Heart left ventricle (tissue), 16 donors: ENCODE data around the gene MYO10. TPM values are rescaled to one million over a fixed set of nuclear protein-coding genes. Genes with fewer than 3 reads are reported as not detected.
"Not testable (repeated sequence)": the region's sequence is repeated elsewhere in the genome, so short reads cannot be mapped to it uniquely, and the experiment has no call there.

ENCODE experiments used
- ATAC-seq, 4 donors: fragments of 200-7000 bp; cut with Tn5 transposase; one replicate each; pipeline ENCODE4 v1.9.1; 2020 to 2022; ENCODE audit warnings: moderate library complexity in 4 of 4, mild to moderate bottlenecking in 3 of 4, moderate number of reproducible peaks in 1 of 4
- DNase-seq, 5 donors: peaks; one replicate each; pipeline ENCODE4 v3.0.0-alpha.2; 2020
- H3K27ac ChIP-seq, 12 donors: fragments of 200-600 bp; sonication (generic) in 4 of 12; one replicate each; pipeline versions ENCODE4 v1.5.0 to v1.8.0; 2016 to 2022; ENCODE audit warnings: mild to moderate bottlenecking in 2 of 12
- H3K27me3 ChIP-seq, 9 donors: fragments of 200-600 bp; sonication (generic) in 2 of 9; one replicate each; pipeline versions ENCODE4 v1.5.1 to v1.8.0; 2016 to 2022; ENCODE audit warnings: mild to moderate bottlenecking in 3 of 9
- H3K36me3 ChIP-seq, 9 donors: fragments of 200-600 bp; sonication (generic) in 2 of 9; one replicate each; pipeline versions ENCODE4 v1.5.0 to v1.8.0; 2018 to 2022; ENCODE audit warnings: mild to moderate bottlenecking in 2 of 9
- H3K4me1 ChIP-seq, 12 donors: fragments of 200-600 bp; sonication (generic) in 4 of 12; one replicate each; pipeline versions ENCODE4 v1.5.0 to v1.8.0; 2016 to 2022; ENCODE audit warnings: mild to moderate bottlenecking in 3 of 12
- H3K4me3 ChIP-seq, 12 donors: fragments of 200-600 bp; sonication (generic) in 4 of 12; one replicate each; pipeline versions ENCODE4 v1.5.0 to v1.8.0; 2017 to 2022; ENCODE audit warnings: mild to moderate bottlenecking in 9 of 12, moderate library complexity in 4 of 12
- H3K9me3 ChIP-seq, 12 donors: fragments of 200-600 bp; sonication (generic) in 4 of 12; one replicate each; pipeline versions ENCODE4 v1.5.0 to v1.8.0; 2016 to 2022; ENCODE audit warnings: mild to moderate bottlenecking in 1 of 12
- POLR2A ChIP-seq, 2 donors: fragments of 450-650 bp; IDR thresholded peaks; one replicate each; pipeline ENCODE4 v1.6.1; 2017; ENCODE audit warnings: antibody characterized with exemption in 2 of 2, mild to moderate bottlenecking in 2 of 2, moderate library complexity in 2 of 2
- WGBS, 4 donors: extraction: QIAGEN DNeasy Blood & Tissue Kit in 2 of 4; methylation state at CpG; one replicate each; pipeline versions ENCODE4 v1.1.5 to v1.1.7; 2013 to 2018; 5-methylcytosine and 5-hydroxymethylcytosine counted together
- intact Hi-C, 10 donors: fragments of 100-400 bp; cut with DNase I; formaldehyde crosslinking; loops; one replicate each; pipeline versions ENCODE4 v1.11.1 to v1.14.2; 2022
- polyA plus RNA-seq, 2 donors: library from polyadenylated mRNA; stranded (reverse); fragments of 200-250 nt; gene quantifications; one replicate each; pipeline ENCODE4 v1.2.3, GENCODE V29; 2013
- total RNA-seq, 9 donors: library from RNA; depleted of rRNA in 2 of 9; stranded (reverse); fragments of >200 nt in 2 of 9; fragmentation: NEBNext Ultra II Directional in 3 of 9; extraction: Animal tissue kit (Norgen Biotek cat#: 25700) in 3 of 9; gene quantifications; one replicate each; pipeline versions ENCODE4 v1.1.0 to v1.2.4, GENCODE V29; 2016 to 2023
- TF ChIP-seq, protein P1 (sequence below), 12 donors: fragments of 200-600 bp; sonication (generic) in 4 of 12; IDR thresholded peaks; one replicate each; pipeline versions ENCODE4 v1.5.0 to v1.8.0; 2018 to 2022; ENCODE audit warnings: antibody characterized with exemption in 12 of 12, mild to moderate bottlenecking in 5 of 12
- donor health status: ischemic (EF 13 %, LVEDD 7.1; RV severe dilation, severe dysfunction).
- donor health status: healthy with polysubstance abuse.
- donor health status: DM: no; HTN: yes; CAD: no.
- donor health status: DM: no; HTN: no; CAD: no.
- donor health status: ischemic (EF 25% LVEDD 6.9; RV normal size, moderate dysfunction).
- donor health status: ischemic (EF 25% LVEDD 5.7; RV mildly dilated, moderate dysfunction).
- donor health status: healthy.
- donor health status: DM: yes; HTN: yes; CAD: no.
- donor health status: ischemic (EF 35%, LVEDD 5.7; RV mildly dilated, moderate dysfunction).
- donor health status: nonischemic (EF 11% LVEDD 7.7; RV severe dilation, severe dysfunction).
- donor health status: DM: yes; HTN: yes; CAD: no.
- donor health status: PGD.
- donor health status: ischemic (EF 29% LVEDD 5.4; RV normal size, mild dysfunction).
- donor health status: nonischemic (EF 23%, LVEDD 6.1; RV moderate dilation, normal function).

The MYO10 gene
- total and polyA plus RNA-seq, 11 donors = 2.0 to 17.3 (median 3.8) TPM

DNA sequence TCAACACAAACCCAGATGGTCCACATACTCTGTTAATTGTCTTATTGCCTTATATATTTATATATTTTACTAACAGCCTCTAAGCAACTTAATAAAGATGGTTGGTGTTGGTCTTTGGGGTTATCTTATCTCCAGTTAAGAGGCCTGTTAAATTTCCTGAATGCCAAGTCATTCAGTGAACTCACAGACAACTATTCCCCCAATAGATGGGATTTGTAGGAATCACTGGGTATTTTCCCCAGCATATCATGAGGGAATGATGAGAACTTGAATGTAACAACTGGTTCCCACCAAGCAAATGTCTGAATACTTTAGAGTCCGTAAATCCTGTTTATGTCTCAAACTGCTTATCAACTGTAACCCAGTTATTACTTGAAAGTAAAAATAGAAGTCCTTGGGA, 276.6 kb downstream of the MYO10 start:
- WGBS, 4 donors = 61 to 87% (median 77%) methylated on average over 1 of the region's 1 CpG
- H3K4me3 ChIP-seq = no peak overlapping the region
- H3K36me3 ChIP-seq = peaks cover 0 to 4% (median 0%) of the 10 kb centered on the region in 9 donors
- H3K27ac ChIP-seq = no peak overlapping the region
- ATAC-seq (no peak), DNase-seq (no peak)
- TF ChIP-seq, protein P1, sequence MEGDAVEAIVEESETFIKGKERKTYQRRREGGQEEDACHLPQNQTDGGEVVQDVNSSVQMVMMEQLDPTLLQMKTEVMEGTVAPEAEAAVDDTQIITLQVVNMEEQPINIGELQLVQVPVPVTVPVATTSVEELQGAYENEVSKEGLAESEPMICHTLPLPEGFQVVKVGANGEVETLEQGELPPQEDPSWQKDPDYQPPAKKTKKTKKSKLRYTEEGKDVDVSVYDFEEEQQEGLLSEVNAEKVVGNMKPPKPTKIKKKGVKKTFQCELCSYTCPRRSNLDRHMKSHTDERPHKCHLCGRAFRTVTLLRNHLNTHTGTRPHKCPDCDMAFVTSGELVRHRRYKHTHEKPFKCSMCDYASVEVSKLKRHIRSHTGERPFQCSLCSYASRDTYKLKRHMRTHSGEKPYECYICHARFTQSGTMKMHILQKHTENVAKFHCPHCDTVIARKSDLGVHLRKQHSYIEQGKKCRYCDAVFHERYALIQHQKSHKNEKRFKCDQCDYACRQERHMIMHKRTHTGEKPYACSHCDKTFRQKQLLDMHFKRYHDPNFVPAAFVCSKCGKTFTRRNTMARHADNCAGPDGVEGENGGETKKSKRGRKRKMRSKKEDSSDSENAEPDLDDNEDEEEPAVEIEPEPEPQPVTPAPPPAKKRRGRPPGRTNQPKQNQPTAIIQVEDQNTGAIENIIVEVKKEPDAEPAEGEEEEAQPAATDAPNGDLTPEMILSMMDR (IDR thresholded peaks at IDR 0.05) = no peak
- no peak for TF ChIP-seq POLR2A (IDR thresholded peaks at IDR 0.05)
- H3K9me3 ChIP-seq = peaks cover 0 to 7% (median 0%) of the 10 kb centered on the region in 12 donors
- H3K27me3 ChIP-seq = no peaks in the 10 kb centered on the region
- intact Hi-C loops = no loop called here
- H3K4me1 ChIP-seq = peaks cover 0 to 6% (median 0%) of the 10 kb centered on the region in 12 donors

DNA sequence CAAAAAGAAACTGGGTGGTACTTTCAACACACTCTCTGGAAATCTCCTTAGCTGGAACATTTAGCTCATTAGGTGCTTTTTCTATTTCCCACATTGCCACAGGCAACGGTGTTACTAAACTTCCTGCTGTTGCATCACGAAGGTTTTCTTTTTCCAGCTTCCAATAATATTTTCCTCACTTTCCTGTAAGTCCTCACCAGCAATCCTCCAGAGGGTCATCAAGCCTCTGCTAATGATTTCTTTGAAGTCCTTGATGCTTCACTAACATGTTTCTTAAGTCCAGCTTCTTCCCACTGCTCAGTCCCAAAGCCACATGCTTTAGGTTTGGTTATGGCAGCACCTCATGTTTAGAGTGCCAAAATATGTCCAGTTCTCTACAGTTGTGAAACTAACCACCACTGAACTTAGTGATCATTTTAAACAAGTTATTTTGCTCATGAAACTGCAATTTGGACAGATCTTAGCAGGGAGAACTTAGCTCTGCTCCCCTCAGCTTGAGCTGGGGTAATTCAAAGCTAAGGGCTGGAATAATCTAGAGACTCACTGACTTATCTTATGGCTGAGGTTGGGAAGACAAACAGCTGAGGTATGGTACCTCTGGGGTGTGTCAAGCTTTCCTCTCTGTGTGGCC, 279.4 kb downstream of the MYO10 start:
- TF ChIP-seq, protein P1 (IDR thresholded peaks at IDR 0.05) = no peak
- no peak for TF ChIP-seq POLR2A (IDR thresholded peaks at IDR 0.05)
- H3K27ac ChIP-seq = peak overlapping the region in 1 of 12 donors; percentile 58
- no peaks in the 10 kb centered on the region for H3K27me3 ChIP-seq
- no peak for DNase-seq
- peaks cover 0 to 6% (median 0%) of the 10 kb centered on the region in 12 donors for H3K4me1 ChIP-seq
- intact Hi-C loops = no loop called here
- ATAC-seq = peak in 2 of 4 donors; percentile 68 to 79
- 48 to 57% (median 50%) methylated on average over 2 of the region's 2 CpGs for WGBS, 4 donors
- H3K4me3 ChIP-seq = no peak overlapping the region
- H3K36me3 ChIP-seq = no peaks in the 10 kb centered on the region
- H3K9me3 ChIP-seq = peaks cover 0 to 7% (median 0%) of the 10 kb centered on the region in 12 donors

DNA sequence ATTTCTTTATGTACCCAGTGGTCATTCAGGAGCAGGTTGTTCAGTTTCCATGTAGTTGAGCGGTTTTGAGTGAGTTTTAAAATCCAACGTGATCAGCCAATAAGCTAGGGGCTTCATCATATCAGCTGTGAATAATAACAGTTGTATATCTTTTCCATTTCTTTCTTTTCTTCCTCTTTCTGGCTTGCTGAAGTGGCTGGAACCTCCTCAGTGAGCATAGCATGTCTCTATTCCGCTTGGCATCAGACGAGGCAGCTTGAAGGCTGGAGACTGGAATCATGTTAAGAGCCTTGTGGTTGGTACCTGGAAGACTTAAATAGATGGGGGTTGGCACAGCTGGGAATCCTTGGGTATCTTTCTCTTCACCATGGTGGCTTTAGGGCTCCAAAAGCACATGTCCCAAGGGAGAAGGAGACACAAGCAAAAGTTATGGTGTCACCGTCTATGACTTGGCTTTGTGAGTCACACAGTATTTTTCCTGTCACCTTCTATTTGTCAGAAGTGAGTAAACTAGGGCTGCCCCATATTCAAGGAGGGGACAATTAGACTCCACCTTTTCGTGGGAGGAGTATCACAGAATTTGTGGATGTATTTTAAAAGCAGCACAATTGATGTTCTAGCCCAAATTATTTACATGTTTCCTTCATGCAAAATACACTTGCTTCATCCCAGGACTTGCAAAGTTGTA, 281.3 kb downstream of the MYO10 start:
- no peak for DNase-seq
- WGBS, 4 donors = 44 to 73% (median 63%) methylated on average over 5 to 6 of the region's 6 CpGs
- no peaks in the 10 kb centered on the region for H3K36me3 ChIP-seq
- intact Hi-C loops = no loop called here
- H3K27ac ChIP-seq = no peak overlapping the region
- ATAC-seq = no peak
- H3K4me1 ChIP-seq = peaks cover 0 to 6% (median 0%) of the 10 kb centered on the region in 12 donors
- peaks cover 0 to 7% (median 0%) of the 10 kb centered on the region in 12 donors for H3K9me3 ChIP-seq
- TF ChIP-seq POLR2A (IDR thresholded peaks at IDR 0.05) = no peak
- TF ChIP-seq, protein P1 (IDR thresholded peaks at IDR 0.05) = no peak
- H3K4me3 ChIP-seq = no peak overlapping the region
- H3K27me3 ChIP-seq = no peaks in the 10 kb centered on the region

DNA sequence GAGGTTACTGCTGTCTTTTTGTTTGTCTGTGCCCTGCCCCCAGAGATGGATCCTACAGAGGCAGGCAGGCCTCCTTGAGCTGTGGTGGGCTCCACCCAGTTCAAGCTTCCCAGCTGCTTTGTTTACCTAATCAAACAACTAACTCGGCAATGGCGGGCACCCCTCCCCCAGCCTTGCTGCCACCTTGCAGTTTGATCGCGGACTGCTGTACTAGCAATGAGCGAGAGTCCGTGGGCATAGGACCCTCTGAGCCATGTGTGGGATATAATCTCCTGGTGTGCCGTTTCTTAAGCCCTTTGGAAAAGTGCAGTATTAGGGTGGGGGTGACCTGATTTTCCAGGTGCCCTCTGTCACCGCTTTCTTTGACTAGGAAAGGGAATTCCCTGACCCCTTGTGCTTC, 287.3 kb downstream of the MYO10 start:
- H3K9me3 ChIP-seq, H3K27me3 ChIP-seq, H3K36me3 ChIP-seq, H3K4me1 ChIP-seq, intact Hi-C loops, DNase-seq, ATAC-seq, H3K27ac ChIP-seq, H3K4me3 ChIP-seq: not testable (repeated sequence)
- 83 to 88% (median 86%) methylated on average over 6 to 8 of the region's 8 CpGs for WGBS, 4 donors
